Activated T-cell treated with anti-CD3 and anti-CD28 coated beads, Interleukin-2, amount 50 U/mL, for 48 hours (primary cell): ENCODE measurements around the gene EFHD2.
"Not testable (repeated sequence)": the region's sequence is repeated elsewhere in the genome, so short reads cannot be mapped to it uniquely, and the experiment has no call there.

Experiments used
- DNase-seq, 2 experiments: peaks; one replicate each; pipeline ENCODE4 v3.0.0-alpha.2; 2020

EFHD2 gene

GRCh38 chr1:15389828-15390227, 19.9 kb upstream of the EFHD2 start:
- not testable (repeated sequence) for DNase-seq

- no peak for DNase-seq
Measured at GRCh38 chr1:15390667-15391066, 19.0 kb upstream of the EFHD2 start.

- no peak for DNase-seq
Measured at GRCh38 chr1:15391366-15391765, 18.3 kb upstream of the EFHD2 start.

- no peak for DNase-seq
Measured at GRCh38 chr1:15393475-15394257, 16.0 kb upstream of the EFHD2 start.

GRCh38 chr1:15394258-15394690, 15.4 kb upstream of the EFHD2 start:
- no peak for DNase-seq

GRCh38 chr1:15397236-15397635, 12.5 kb upstream of the EFHD2 start:
- no peak for DNase-seq

- no peak for DNase-seq
Measured at GRCh38 chr1:15399710-15400109, 10.0 kb upstream of the EFHD2 start.

GRCh38 chr1:15400627-15401026, 9.1 kb upstream of the EFHD2 start:
- DNase-seq, result no peak

GRCh38 chr1:15401391-15402055, 8.2 kb upstream of the EFHD2 start:
- no peak for DNase-seq

- DNase-seq, result no peak
Measured at GRCh38 chr1:15402809-15403450, 6.8 kb upstream of the EFHD2 start.

GRCh38 chr1:15403962-15404580, 5.6 kb upstream of the EFHD2 start:
- no peak for DNase-seq

GRCh38 chr1:15405106-15405850, 4.4 kb upstream of the EFHD2 start:
- DNase-seq, result no peak

- DNase-seq, result no peak
Measured at GRCh38 chr1:15406614-15407559, 2.8 kb upstream of the EFHD2 start.

- DNase-seq, result no peak
Measured at GRCh38 chr1:15407580-15407979, 2.1 kb upstream of the EFHD2 start.

- no peak for DNase-seq
Measured at GRCh38 chr1:15408890-15409387, 749 bp upstream of the EFHD2 start.

GRCh38 chr1:15410223-15410883, 665 bp downstream of the EFHD2 start:
- peak; percentile 43 to 46 for DNase-seq

- peak; percentile 39 to 45 for DNase-seq
Measured at GRCh38 chr1:15410884-15411245, 1.2 kb downstream of the EFHD2 start.

- peak; percentile 57 to 64 for DNase-seq
Measured at GRCh38 chr1:15411593-15412137, 2.0 kb downstream of the EFHD2 start.

- peak; percentile 60 to 72 for DNase-seq
Measured at GRCh38 chr1:15412175-15412800, 2.6 kb downstream of the EFHD2 start.

- DNase-seq, result no peak
Measured at GRCh38 chr1:15412843-15413242, 3.2 kb downstream of the EFHD2 start.
